HCT116 (cell line): Measurements from ENCODE around the gene RAI1.

Experiments used
- EZH2phosphoT487 ChIP-seq: fragments of 200-600 bp; IDR thresholded peaks from 2 replicates; pipeline ENCODE4 v1.6.1; 2018; ENCODE audit warnings: antibody characterized with exemption, borderline replicate concordance
- POLR2A ChIP-seq: IDR thresholded peaks from 2 replicates; pipeline ENCODE4 v1.7.0; 2011; ENCODE audit warnings: borderline replicate concordance; ENCODE audit not compliant: insufficient read depth, insufficient read length; ENCODE audit errors: extremely low read depth
- SRF ChIP-seq: IDR thresholded peaks from 2 replicates; pipeline ENCODE4 v1.6.1; 2012; ENCODE audit warnings: low read depth
- YY1 ChIP-seq: IDR thresholded peaks from 2 replicates; pipeline ENCODE4 v1.6.1; 2011; ENCODE audit warnings: low read length, low read depth, moderate library complexity, mild to moderate bottlenecking; ENCODE audit not compliant: insufficient replicate concordance; ENCODE audit errors: extremely low read depth
- TF ChIP-seq, protein P1 (sequence below), 3 experiments: fragments of 200-600 bp in 1 of 3; sonication (generic) in 1 of 3; IDR thresholded peaks in 2 of 3; conservative IDR thresholded peaks in 1 of 3; 2 replicates each; pipeline ENCODE4 v1.5.1; 2012 to 2017; ENCODE audit warnings: low read depth in 2 of 3, low read length in 2 of 3, antibody characterized with exemption in 1 of 3, borderline replicate concordance in 1 of 3, control low read depth in 1 of 3, mild to moderate bottlenecking in 1 of 3, mixed read lengths in 1 of 3, mixed run types in 1 of 3, moderate library complexity in 1 of 3; ENCODE audit not compliant: insufficient read depth in 1 of 3
- TF ChIP-seq, protein P2 (sequence below): IDR thresholded peaks from 2 replicates; pipeline ENCODE4 v1.6.1; 2012

DNA sequence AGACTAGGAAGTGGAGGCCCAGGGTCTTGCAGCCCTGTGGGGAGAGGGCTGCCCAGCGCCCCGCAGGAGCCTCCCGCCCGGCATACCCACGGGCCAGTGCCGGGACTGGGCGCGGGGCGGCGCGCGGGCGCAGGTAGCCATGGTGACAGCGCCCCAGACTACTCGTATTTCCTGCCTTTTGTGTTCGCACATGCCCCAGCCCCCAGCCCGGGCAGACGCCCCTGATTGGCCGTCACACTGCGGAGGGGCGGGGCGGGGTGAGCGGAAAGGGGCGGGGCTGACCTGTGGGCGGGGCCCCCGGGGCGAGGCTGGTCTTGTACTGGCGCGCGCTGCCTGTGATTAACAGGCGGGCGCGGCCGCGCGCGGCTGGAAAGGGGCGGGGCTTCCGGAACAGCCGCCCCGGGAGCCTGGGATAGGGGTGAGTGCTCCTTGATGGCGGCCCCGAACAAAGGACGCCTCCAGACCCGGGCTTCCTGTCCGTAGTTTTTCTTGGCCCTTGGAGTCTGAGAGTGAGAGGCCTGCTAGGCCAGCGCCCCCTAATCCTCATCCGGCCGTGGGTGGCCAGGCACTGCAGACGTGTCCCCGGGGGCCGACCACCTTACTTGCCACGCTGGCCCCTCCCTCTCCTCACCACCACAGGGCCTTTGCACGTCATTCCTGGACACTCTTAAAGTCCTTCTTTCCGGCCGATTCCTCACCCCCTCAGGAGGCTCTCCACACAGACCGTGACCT lies 71.0 kb downstream of the RAI1 start:
- TF ChIP-seq POLR2A, result no peak
- TF ChIP-seq, protein P1, sequence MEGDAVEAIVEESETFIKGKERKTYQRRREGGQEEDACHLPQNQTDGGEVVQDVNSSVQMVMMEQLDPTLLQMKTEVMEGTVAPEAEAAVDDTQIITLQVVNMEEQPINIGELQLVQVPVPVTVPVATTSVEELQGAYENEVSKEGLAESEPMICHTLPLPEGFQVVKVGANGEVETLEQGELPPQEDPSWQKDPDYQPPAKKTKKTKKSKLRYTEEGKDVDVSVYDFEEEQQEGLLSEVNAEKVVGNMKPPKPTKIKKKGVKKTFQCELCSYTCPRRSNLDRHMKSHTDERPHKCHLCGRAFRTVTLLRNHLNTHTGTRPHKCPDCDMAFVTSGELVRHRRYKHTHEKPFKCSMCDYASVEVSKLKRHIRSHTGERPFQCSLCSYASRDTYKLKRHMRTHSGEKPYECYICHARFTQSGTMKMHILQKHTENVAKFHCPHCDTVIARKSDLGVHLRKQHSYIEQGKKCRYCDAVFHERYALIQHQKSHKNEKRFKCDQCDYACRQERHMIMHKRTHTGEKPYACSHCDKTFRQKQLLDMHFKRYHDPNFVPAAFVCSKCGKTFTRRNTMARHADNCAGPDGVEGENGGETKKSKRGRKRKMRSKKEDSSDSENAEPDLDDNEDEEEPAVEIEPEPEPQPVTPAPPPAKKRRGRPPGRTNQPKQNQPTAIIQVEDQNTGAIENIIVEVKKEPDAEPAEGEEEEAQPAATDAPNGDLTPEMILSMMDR (IDR thresholded peaks at IDR 0.05 in 2 of 3, conservative IDR thresholded peaks at IDR 0.05 in 1 of 3; ENCODE audit: borderline replicate concordance in 1 of 3, insufficient read depth in 1 of 3, low read depth in 2 of 3, low read length in 2 of 3), result peak in 2 of 3 experiments; percentile 12 to 42; a peak in 2 of 6 replicates
- no peak; the same call in 1 of the 2 replicates for TF ChIP-seq SRF
- no peak for TF ChIP-seq EZH2phosphoT487
- TF ChIP-seq, protein P2, sequence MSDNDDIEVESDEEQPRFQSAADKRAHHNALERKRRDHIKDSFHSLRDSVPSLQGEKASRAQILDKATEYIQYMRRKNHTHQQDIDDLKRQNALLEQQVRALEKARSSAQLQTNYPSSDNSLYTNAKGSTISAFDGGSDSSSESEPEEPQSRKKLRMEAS, result peak; percentile 29
- TF ChIP-seq YY1, result peak; percentile 47
